Measurements from ENCODE around the gene SLC5A9.

- no peak for TF ChIP-seq POLR2AphosphoS5 (IDR thresholded peaks at IDR 0.05; ENCODE audit: insufficient read depth in 1 of 2, low read depth in 1 of 2)
- TF ChIP-seq, protein P1, sequence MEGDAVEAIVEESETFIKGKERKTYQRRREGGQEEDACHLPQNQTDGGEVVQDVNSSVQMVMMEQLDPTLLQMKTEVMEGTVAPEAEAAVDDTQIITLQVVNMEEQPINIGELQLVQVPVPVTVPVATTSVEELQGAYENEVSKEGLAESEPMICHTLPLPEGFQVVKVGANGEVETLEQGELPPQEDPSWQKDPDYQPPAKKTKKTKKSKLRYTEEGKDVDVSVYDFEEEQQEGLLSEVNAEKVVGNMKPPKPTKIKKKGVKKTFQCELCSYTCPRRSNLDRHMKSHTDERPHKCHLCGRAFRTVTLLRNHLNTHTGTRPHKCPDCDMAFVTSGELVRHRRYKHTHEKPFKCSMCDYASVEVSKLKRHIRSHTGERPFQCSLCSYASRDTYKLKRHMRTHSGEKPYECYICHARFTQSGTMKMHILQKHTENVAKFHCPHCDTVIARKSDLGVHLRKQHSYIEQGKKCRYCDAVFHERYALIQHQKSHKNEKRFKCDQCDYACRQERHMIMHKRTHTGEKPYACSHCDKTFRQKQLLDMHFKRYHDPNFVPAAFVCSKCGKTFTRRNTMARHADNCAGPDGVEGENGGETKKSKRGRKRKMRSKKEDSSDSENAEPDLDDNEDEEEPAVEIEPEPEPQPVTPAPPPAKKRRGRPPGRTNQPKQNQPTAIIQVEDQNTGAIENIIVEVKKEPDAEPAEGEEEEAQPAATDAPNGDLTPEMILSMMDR (IDR thresholded peaks at IDR 0.05), result no peak
- no peak for TF ChIP-seq POLR2A (IDR thresholded peaks at IDR 0.05)
These were observed 25.8 kb downstream of the SLC5A9 start for GRCh38 chr1:48248356-48248755.
